Right renal cortex interstitium (tissue), 3 donors: Measurements from ENCODE around the gene JPH3. TPM values are rescaled to one million over a fixed set of nuclear protein-coding genes. Genes with fewer than 3 reads are reported as not detected.

Source experiments
- DNase-seq, 3 donors: peaks; one replicate each; pipeline ENCODE4 v3.0.0-alpha.2; 2013; ENCODE audit warnings: low read depth in 3 of 3, low spot score in 2 of 3
- polyA plus RNA-seq, 3 donors: library from polyadenylated mRNA; unstranded; fragments of 120-200 nt; gene quantifications; one replicate each; pipeline ENCODE4 v1.2.1, GENCODE V29; 2013; ENCODE audit not compliant: insufficient read length in 3 of 3

Gene JPH3
- polyA plus RNA-seq = under 1 TPM; 0.54 to 0.74 (median 0.57) TPM

DNA sequence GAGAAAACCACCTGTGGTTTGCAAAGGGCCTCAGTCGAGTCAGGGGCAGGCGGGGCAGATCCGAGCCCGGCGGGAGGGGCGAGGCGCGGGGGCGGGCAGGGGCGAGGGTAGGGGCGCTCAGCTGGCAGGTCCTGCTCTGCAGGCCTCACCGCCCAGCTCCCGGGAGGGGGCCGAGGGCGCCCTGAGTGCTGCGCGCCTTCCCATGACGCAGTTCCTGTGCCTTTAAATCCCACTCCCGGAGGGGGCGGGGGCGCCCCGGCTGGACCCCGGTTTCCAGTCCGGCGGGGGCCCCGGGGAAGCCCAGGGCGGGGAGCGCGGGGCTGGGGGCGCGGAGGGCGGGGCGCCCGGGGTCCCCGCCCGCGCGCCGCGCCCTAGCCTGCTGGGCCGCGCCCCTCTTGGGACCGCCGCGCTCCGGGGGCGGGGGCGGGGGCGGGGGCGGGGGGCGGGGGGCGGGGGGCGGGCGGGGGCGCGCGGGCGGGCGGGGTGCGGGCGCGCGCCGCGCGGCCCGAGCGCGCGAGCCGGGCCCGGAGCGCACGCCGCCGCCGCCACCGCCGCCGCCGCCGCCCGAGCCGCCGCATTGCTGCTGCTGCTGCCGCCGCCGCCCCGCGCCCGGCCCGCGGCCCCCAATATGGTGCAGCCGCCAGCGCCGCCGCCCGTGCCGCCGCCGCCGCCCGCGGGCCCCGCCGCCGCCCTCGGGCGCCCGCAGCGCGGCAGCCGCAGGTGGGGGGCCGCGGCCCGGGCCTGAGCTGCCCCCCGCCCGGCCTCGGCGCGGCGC is at the start of gene JPH3:
Gene JPH3 (plus strand): TSS at position 508 of the 775 bp plus-strand sequence. CDS start 639 bp downstream, outside the sequence.
- DNase-seq = no peak

DNA sequence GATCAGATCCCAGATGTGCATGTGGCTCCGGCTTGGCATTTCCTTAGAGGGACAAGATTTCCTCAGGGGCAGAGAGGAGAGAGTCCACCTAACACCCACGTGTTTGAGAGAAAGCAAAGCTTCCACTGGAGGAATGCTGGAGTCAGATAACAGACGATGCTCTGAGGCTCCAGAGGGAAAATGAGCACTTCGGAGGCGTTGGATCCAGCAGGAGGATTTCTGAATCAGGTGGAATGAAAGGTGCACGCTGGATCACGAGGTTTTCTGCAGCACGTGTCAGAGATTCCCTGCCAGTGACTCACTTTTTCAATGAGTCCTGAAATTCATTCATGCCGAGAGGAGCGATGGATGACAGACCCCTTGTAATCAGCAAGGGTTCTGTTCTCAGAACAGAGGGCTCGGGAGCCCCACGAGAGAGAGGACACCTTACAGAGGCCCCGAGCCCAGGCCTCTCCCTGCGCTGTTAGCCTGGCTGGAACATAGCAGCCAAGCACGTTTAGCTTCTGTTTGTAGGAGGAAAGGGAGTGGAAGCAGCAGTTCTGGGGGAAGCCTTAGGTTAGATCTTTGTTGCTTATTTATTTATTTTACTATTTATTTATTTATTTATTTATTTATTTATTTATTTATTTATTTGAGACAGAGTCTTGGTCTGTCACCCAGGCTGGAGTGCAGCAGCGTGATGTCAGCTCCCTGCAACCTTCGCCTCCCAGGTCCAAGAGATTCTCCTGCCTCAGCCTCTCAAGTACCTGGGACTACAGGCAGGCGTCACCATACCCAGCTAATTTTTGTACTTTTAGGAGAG is 49.3 kb upstream of the JPH3 start:
- no peak for DNase-seq

DNA sequence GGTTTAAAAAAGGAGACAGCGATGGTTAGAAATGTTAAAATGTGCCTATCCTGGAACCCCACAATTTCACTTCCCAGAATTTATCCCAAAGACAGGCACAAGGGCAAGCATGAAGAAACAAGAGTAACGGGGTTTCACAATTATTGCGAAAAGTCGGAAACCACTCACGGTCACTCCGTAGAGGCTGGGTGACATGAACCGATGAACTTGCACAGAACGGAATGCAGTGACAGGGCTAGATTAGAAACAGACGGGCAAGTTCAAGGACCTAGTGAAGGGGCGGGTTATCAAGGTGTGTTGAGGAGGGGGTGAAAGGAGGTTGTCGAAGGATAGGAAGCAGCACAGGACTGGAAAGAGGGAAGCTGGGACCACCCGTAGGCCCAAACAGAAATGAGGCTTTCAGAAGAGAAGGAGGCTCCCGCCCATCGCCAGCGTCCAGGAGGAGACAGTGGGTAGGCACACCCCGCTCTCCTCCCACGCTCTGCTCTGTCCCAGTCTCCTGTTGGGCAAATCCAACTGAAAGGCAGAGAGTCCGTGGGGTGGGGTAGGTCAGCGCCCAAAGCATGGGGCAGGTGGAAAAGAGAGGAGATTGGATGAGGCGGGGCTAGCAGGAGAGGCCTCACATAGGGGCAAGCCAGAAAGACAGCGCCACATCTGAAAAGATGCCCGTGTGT is 47.4 kb upstream of the JPH3 start:
- no peak for DNase-seq

DNA sequence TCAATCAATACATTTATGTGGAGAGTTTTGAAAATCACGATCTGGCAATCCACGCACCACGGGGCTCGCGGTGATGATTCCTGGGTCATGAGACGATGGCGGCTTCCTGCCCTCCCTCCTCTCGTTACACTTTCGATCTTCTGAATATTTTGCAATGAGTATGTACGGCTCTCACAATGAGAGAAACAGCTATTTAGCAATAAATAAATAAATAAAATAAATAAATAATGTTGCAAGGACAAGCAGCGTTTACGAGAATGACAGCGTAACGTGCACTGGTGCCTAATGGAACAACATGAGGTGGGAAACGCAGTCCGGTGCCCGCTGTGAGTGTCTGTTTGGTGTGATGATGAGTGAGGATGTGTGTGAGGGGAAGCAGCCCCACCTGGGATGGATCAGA is 46.7 kb upstream of the JPH3 start:
- DNase-seq = no peak

DNA sequence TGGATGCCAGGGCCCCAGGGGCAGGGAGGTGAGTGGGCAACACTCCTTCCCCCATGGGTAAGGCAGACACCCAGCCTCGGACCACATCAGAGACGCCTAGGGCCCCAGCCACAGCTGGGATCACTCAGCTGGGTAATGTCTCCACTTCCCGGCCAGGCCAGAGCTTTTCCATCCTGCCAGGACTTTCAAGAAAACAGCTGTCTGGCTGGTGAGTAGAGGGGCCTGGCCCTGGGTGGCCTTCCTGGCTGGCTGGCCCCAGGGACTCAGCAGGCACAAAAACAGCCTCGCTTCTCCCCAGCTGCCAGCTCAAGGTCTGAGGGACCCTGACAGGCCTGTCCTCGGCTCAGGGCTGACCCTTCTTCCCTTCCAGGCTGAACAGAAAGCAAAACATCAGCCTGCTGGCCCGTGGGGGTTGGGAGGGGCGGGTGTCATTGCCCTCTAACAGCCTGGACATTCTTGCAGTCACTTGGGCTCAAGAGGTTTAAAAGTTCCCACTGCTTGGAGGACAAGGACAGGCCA is 45.3 kb upstream of the JPH3 start:
- DNase-seq = peak in 1 of 3 donors; percentile 50

DNA sequence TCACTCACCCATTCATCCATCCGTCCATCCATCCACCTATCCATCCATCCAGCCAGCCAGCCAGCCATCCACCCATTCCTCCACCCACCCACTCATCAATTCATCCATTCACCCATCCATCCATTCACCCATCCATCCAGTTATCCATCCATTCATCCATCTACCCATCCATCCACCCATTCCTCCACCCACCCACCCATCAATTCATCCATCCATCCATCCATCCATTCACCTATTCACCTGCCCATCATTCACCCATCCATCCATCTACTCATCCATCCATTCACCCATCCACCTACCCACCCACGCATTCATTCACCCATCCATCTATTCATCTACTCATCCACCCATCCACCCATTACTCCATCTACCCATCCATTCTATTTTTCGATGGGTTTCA is 43.6 kb upstream of the JPH3 start:
- no peak for DNase-seq

DNA sequence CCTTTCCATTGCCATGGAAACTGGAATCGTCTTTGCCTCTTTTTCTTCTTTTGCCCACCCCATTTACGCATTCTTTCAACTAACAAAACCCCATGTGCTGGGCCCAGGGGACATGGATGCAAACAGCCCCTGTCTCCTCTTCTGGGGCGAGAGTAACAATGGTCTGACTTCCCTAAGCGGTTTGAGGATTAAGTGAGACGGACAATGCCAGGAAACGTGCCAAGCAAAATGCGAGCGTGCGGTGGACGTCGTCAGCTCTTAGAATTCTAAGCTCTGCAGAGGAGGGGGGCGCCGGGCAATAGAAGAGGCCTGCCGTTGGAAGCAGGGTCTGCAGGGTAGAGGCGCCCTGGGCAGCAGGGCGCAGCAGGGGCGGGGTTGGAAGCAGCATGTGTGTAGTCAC is 42.4 kb upstream of the JPH3 start:
- DNase-seq = no peak

DNA sequence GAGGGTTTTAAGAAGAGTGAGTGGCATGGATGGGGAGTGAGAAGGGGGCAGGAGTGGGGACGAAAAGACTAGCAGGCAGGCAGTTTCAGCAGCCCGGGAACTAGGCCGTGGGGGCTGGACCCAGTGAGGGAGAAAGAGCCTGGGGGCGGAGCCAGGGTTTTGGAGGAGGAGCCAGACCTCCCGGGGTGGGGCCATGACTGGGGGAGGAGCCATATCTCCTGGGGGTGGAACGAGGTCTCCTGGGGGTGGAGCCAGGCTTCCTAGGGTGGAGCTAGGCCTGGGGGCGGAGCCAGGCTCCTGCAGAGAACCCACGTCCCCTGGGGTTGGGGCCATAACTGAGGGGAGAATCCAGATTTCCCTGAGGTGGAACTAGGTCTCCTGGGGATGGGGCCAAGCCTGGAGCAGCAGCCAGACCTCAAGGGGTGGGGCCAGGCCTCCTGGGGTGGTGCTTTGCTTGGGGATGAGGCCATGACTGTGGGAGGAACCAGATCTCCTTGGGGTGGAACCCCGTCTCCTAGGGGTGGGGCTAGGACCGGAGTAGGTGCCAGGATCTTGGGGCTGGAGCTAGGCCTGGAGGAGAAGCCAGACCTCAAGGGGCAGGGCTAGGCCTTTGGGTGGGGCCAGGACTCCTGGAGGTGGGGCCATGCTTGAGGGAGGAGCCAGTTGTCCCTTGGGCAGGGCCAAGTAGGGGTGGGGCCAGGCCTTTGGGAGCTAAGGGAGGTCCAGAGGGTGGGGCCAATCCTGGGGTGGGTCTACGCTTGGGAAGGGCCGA is 41.7 kb upstream of the JPH3 start:
- DNase-seq = no peak

DNA sequence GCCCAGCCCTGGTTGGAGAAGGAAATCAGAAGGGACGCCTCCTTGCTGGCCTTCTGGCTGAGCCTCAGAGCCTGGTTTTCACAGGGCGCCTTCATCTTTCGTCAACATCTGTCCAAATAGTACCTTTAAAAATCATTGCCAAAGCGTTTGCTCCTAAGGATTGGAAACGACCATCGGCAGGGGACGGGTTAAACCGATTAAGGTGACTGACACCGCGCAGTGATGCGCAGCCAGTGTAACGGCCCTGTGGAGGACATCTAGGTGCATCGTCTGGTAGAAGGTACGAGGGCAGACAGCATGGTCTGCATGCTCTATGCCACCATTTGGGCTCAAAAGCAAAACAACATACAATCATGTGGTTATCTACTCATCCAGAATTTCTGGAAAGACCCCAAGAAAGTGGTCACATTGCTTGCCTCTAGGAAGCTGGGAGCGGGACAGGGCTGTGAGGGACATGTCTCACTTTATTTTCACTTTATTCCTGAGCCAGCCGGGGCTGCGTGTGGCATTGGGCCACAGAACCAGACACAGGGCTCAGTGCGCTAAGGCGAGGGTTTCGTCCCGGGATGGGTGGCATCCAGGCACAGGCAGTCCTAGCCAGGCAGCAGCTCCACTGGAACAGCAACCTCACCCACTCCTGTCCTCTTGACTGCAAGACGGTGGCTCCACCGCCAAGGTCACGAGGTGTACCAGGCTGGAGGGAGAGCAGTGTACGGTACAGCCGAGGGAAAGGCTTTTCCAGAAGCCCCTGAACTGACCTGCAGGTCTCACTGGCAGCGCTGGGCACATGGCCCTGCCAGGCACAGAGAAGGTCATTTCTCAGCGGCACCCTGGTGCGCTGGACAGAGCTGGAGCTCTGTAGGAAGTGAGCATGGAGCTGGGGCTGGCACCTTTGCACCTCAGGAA is 40.9 kb upstream of the JPH3 start:
- DNase-seq = no peak

DNA sequence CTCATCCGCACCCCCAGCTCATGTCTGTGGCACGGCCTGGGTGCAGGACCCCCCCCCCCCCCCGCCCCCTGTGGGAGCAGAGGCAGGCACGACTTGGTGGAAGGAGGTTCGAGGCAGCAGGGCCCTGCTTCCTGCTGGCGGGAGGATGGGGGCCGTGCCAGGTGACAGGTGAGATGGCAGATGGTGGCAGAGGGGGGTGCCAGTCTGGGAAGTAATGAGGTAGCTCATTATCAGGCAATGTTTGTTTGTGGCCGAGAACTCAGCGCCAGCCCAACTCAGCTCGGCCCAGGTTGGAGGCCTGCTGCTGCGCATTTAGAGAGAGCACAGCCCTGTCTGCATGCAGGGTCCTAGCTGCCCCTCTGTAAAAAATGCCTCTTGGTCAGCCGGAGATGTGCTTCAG is 40.1 kb upstream of the JPH3 start:
- no peak for DNase-seq

DNA sequence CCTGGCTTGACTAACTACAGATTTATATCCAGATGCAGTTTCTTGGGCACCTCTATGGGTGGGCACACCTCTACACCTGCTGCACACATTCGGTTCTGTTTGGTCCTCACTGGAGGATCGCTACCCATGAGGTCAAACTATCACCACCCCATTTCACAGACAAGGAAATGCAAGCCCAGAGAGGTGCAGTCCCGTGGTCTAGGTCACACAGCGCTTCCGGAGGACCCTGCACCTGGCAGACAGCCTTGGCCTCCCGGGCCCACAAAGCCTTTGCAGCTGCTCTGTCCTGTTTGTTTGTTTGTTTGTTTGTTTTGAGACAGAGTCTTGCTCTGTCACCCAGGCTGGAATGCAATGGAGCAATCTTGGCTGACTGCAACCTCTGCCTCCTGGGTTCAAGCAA is 39.3 kb upstream of the JPH3 start:
- no peak for DNase-seq

DNA sequence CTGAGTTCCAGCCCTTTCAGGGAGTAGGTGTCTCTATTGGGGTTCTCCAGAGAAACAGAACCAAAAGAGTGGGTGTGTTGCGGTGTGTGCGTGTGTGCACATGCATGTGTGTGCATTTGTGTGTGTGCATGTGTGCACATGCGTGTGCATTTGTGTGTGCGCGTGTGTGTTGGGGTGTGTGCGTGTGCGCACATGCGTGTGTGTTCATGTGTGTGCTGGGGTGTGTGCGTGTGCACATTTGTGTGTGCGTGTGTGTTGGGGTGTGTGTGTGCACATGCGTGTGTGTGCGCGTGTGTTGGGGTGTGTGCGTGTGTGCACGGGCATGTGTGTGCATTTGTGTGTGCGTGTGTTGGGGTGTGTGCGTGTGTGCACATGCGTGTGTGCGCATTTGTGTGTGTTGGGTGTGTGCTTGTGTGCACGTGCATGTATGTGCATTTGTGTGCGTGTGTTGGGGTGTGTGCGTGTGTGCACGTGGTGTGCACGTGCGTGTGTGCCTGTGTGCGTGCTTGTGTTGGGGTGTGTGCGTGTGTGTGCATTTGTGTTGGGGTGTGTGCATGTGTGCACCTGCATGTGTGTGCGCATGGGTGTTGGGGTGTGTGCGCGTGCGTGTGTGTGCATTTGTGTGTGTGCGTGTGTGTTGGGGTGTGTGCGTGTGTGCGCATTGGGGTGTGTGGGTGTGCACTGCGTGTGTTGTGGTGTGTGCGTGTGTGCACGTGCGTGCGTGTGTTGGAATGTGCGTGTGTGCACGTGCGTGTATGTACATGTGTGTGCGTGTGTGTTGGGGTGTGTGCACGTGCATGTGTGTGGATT is 38.4 kb upstream of the JPH3 start:
- no peak for DNase-seq

DNA sequence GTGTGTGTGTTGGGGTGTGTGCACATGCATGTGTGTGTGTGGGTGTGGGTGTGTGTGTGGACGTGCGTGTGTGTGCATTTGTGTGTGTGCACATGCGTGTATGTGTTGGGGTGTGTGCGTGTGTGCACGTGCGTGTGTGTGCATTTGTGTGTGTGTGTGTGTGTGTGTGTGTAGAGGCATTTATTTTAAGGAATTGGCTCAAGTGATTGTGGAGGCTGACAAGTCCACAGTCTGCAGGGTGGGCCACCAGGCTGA is 37.9 kb upstream of the JPH3 start:
- DNase-seq = no peak

DNA sequence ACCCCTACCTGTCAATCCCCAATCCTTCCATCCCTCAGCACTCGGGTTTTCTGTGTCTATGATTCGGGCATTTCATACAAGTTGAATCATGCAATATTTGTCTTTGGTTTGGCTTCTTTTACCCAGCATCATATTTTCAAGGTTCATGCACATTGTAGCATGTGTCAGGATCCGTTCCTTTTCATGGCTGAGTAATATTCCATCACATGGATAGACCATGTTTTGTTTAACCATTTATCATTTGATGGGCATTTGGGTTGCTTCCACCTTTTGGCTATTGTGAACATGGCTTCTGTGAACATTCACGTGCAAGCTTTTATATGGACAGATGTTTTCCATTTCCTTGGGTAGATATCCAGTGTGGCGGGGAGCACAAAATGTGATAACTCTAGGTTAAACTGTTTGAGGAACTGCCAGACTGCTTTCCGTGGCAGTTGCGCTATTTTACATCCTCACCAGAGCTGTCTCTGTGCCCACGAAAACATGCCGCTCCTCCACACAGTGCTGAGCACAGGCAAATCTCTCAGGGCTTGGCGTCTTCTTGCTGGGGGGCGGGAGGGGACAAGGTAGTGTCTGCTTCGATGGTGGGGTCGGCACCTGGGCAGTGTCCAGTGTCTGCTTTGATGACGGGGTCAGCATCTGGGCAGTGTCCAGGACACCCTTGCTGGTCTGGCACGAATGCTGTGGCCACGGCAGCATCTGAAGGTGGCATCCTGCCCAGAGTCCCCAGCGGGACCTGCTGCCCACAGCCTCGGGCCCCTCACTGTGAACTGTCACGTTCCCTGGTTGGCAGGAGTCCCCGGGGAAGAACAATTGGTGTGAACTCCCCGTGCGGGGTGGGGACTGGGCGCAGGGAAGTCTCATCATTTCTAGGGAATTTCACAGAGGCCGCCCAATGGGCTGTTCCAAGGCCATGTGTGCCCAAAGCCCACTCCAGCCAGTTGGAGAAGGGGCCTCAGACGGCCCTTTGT is 32.4 kb upstream of the JPH3 start:
- DNase-seq = no peak

DNA sequence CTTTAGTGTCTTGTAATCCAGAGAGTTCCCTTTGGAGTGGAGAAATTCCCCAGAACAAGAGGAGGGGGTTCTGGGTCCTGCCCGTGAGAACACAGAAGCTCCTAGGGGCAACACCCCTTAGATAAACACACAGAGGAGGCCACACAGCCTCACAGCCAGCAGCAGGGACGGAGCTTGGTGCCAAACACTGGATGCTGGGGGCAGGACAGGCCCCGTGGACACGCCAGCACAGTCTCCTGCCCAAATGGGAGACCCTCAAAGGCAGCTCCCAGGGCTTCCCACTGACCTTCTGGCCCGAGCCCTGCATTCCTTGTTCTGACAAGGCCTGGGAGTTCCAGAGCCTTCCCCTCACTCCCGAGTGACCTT is 31.8 kb upstream of the JPH3 start:
- no peak for DNase-seq

DNA sequence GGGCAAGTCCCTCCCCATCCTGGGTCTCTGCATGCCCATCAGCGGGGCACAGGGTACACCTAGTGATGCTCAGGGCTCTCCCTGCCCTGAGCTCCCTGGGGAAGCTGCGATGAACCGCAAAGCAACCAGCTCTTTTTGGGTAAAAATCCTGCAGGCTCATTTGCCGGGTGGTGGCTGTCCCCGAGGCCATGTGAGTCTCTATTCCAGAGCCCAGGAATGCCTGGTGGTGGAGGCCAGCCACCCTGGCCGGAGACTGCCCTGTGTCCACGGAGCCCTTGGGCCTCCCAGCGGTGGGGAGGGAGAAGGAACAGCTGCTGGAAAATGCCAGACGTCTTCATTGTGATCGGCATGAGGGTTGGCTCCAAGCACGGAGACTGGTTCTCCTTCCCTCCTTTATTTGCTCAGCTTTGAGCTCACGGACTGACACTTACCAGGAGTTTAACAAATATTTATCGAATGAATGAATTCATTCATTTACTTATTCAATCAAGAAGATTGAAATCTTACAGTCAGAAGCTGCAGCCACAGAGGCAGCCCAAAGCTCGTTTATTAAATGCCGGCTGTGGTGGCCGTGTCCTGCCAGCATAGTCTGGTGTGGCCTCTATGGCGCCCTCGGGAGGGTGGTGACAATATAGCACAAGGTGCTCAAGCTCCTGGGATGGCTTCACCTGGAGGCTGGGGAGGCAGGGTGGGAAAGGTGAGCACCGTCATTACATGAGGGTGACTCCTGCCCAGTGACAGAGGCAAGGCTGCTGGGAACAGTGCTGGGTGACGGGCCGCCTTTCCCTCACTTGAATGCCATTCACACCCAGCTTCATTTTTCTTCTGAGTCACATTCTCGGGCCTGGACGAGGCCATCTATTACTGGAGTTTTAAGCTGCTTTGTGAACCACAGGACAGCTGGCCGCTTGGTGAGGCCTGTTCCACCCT is 31.1 kb upstream of the JPH3 start:
- DNase-seq = no peak

DNA sequence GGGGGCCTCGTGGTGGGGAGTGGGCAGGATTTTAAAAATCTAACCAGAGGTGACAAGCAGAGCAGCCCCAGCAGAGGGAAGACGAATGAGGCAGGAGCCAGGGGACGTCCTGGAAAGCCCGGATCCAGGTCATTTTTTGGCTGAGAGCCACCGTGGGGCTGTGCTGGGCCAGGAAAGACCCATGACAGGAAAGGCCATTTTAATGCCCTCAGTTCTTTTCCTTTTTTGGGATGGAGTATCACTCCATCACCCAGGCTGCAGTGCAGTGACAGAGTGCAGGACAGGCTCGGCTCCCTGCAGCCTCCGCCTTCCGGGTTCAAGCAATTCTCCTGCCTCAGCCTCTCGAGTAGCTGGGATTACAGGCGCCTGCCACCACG is 30.5 kb upstream of the JPH3 start:
- no peak for DNase-seq
